Endothelial cell of umbilical vein (primary cell): ENCODE results near the gene IGSF9B. TPM values are rescaled to one million over a fixed set of nuclear protein-coding genes. Genes with fewer than 3 reads are reported as not detected.

Experiments
- BruUV-seq: library from RNA; stranded (reverse); fragments of 400-500 nt; replicated peaks from 2 replicates; lab custom pipeline; 2021; lab: Mats Ljungman, UMichigan
- CTCF ChIA-PET: fragments of 300-600, 350-600 bp; sonication (Branson Sonifier 250); formaldehyde crosslinking; loops from one replicate; lab custom pipeline; 2021; ENCODE audit warnings: antibody characterized with exemption, inconsistent platforms; lab: Charles Lee
- POLR2A ChIA-PET: fragments of 300-600, 350-600 bp; sonication (Branson Sonifier 250); formaldehyde crosslinking; loops from one replicate; lab custom pipeline; 2021; ENCODE audit warnings: antibody characterized with exemption, inconsistent platforms; lab: Charles Lee
- DNase-seq: peaks from one replicate; pipeline ENCODE4 v3.0.0-alpha.2; 2011; ENCODE audit warnings: low read depth, low spot score
- FAIRE-seq: peaks from 2 replicates; lab custom pipeline; 2011; peaks lifted over from hg19 to GRCh38; lab: Jason Lieb, UNC
- H2AFZ ChIP-seq: 2 replicates; pipeline ENCODE4 v1.6.0; 2012; ENCODE audit warnings: low read depth, low read length, control low read depth, inconsistent platforms
- H3K27ac ChIP-seq: 2 replicates; pipeline ENCODE4 v1.5.1; 2011; ENCODE audit warnings: low read depth, mild to moderate bottlenecking, control low read depth, low read length, moderate library complexity; ENCODE audit not compliant: insufficient read depth
- H3K27me3 ChIP-seq, 2 experiments: 2 replicates each; pipeline versions ENCODE4 v1.6.0 to v1.6.1; 2011; ENCODE audit warnings: low read length in 2 of 2, mixed read lengths in 1 of 2; ENCODE audit not compliant: control insufficient read depth in 2 of 2, insufficient read depth in 2 of 2
- H3K36me3 ChIP-seq, 2 experiments: 2 replicates in 1 of 2; 3 replicates in 1 of 2; pipeline ENCODE4 v1.5.1; 2011; ENCODE audit warnings: low read length in 2 of 2, mild to moderate bottlenecking in 1 of 2, moderate library complexity in 1 of 2; ENCODE audit not compliant: control insufficient read depth in 2 of 2, insufficient read depth in 2 of 2; ENCODE audit errors: extremely low read depth in 1 of 2
- H3K4me1 ChIP-seq: 3 replicates; pipeline ENCODE4 v1.5.1; 2011; ENCODE audit warnings: mild to moderate bottlenecking, low read length; ENCODE audit not compliant: control insufficient read depth, insufficient read depth; ENCODE audit errors: extremely low read depth
- H3K4me2 ChIP-seq: 2 replicates; pipeline ENCODE4 v1.6.1; 2011; ENCODE audit warnings: low read length, control low read depth, mixed read lengths; ENCODE audit not compliant: insufficient read depth
- H3K4me3 ChIP-seq, 3 experiments: fragments of 200-600 bp in 1 of 3; sonication (generic), shearing (Covaris generic) in 1 of 3; replicated peaks in 1 of 3; 2 replicates each; pipeline ENCODE4 v1.5.1; 2011 to 2016; ENCODE audit warnings: control low read depth in 3 of 3, low read length in 3 of 3, mild to moderate bottlenecking in 2 of 3, inconsistent platforms in 1 of 3, low read depth in 1 of 3, moderate library complexity in 1 of 3; ENCODE audit not compliant: insufficient read depth in 1 of 3
- H3K79me2 ChIP-seq: 2 replicates; pipeline ENCODE4 v1.6.0; 2012; ENCODE audit warnings: low read length, inconsistent platforms; ENCODE audit not compliant: control insufficient read depth, insufficient read depth
- H3K9ac ChIP-seq: replicated peaks from 2 replicates; pipeline ENCODE3; 2011; ENCODE audit warnings: low read length, control low read depth; ENCODE audit not compliant: insufficient read depth; ENCODE audit errors: extremely low read depth
- H3K9me1 ChIP-seq: replicated peaks from 3 replicates; pipeline ENCODE4 v1.6.0; 2011; ENCODE audit warnings: mild to moderate bottlenecking, low read length; ENCODE audit not compliant: control insufficient read depth, insufficient read depth; ENCODE audit errors: extremely low read depth
- H3K9me3 ChIP-seq: replicated peaks from 2 replicates; pipeline ENCODE4 v1.5.1; 2012; ENCODE audit warnings: low read length, inconsistent platforms; ENCODE audit not compliant: control insufficient read depth, insufficient read depth
- H4K20me1 ChIP-seq: replicated peaks from 2 replicates; pipeline ENCODE3; 2011; ENCODE audit warnings: mild to moderate bottlenecking, low read length; ENCODE audit not compliant: control insufficient read depth, insufficient read depth; ENCODE audit errors: extremely low read depth
- EZH2 ChIP-seq: IDR thresholded peaks from 2 replicates; pipeline ENCODE4 v1.6.1; 2012; ENCODE audit warnings: borderline replicate concordance, low read depth, mild to moderate bottlenecking, moderate library complexity, low read length, inconsistent platforms; ENCODE audit not compliant: severe bottlenecking
- FOS ChIP-seq: IDR thresholded peaks from 2 replicates; pipeline ENCODE4 v1.6.1; 2011; ENCODE audit warnings: mild to moderate bottlenecking, low read length, moderate library complexity, borderline replicate concordance; ENCODE audit not compliant: insufficient read depth
- GATA2 ChIP-seq: IDR thresholded peaks from 2 replicates; pipeline ENCODE4 v1.7.0; 2011; ENCODE audit warnings: low read depth, mild to moderate bottlenecking, moderate library complexity, mixed read lengths, low read length; ENCODE audit not compliant: insufficient read length, insufficient read depth
- JUN ChIP-seq: IDR thresholded peaks from 2 replicates; pipeline ENCODE4 v1.6.1; 2011; ENCODE audit warnings: borderline replicate concordance, low read depth; ENCODE audit not compliant: insufficient read length, insufficient read depth
- MAX ChIP-seq: IDR thresholded peaks from 2 replicates; pipeline ENCODE4 v1.6.1; 2011; ENCODE audit not compliant: insufficient read depth, insufficient read length
- MYC ChIP-seq: IDR thresholded peaks from one replicate; pipeline ENCODE4 v1.6.1; 2011; ENCODE audit warnings: mild to moderate bottlenecking, low read depth, low read length
- POLR2A ChIP-seq: IDR thresholded peaks from 2 replicates; pipeline ENCODE4 v1.6.1; 2012; ENCODE audit warnings: low read depth, mild to moderate bottlenecking, control low read depth, low read length
- POLR2AphosphoS5 ChIP-seq: IDR thresholded peaks from 2 replicates; pipeline ENCODE4 v1.6.1; 2012; ENCODE audit warnings: low read depth, mild to moderate bottlenecking, control low read depth, low read length, moderate library complexity; ENCODE audit not compliant: insufficient read depth
- dilution Hi-C: fragments of 300-500 bp; cut with MboI; formaldehyde crosslinking; loops from one replicate; pipeline ENCODE4 v1.15.0; 2019; ENCODE audit warnings: low sequenced_read_pairs; ENCODE audit not compliant: extremely low pct_ligation_motif_present
- intact Hi-C: fragments of 100-400 bp; cut with micrococcal nuclease; formaldehyde crosslinking; loops from one replicate; pipeline ENCODE4 v1.10.0; 2022
- polyA plus RNA-seq, 4 experiments: library from polyadenylated mRNA; depleted of rRNA in 3 of 4; stranded (reverse) in 3 of 4; unstranded in 1 of 4; fragments of >200 nt; gene quantifications; 2 replicates each; pipeline versions ENCODE4 v1.2.1 to v1.2.3, GENCODE V29; 2011 to 2012; ENCODE audit warnings: missing spikeins in 1 of 4
- total RNA-seq: library from RNA; stranded (reverse); gene quantifications from 2 replicates; pipeline ENCODE4 v1.2.3, GENCODE V29; 2021
- TF ChIP-seq, protein P1 (sequence below), 2 donors: IDR thresholded peaks; 1 replicate in 1 of 2; 2 replicates in 1 of 2; pipeline ENCODE4 v1.5.1; 2011; ENCODE audit warnings: low read length in 2 of 2, mild to moderate bottlenecking in 2 of 2, moderate library complexity in 2 of 2, control low read depth in 1 of 2, inconsistent platforms in 1 of 2, low read depth in 1 of 2; ENCODE audit not compliant: insufficient read depth in 1 of 2; ENCODE audit errors: extremely low read depth in 1 of 2

Gene IGSF9B
- total and polyA plus RNA-seq, 2 donors (not counting 3 experiments of a cell fraction or from before 2014, with no cell fraction given), result 0.15 to 0.18 TPM

DNA sequence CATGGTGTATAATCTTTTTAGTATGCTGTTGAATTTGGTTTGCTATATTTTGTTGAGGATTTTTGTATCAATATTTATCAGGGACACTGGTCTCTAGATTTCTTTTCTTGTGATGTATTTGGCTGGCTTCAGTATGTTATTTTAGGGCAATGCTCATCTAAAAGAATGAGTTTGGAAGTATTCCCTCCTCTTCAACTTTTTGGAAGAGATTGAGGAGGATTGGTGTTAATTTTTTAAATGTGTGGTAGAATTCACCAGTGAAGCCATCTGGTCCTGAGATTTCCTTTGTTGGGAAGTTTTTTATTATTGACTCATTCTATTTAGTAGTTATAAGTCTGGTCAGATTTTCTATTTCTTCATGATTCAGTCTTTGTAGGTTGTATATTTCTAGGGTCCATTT lies 89.3 kb downstream of the IGSF9B start:
- POLR2A ChIA-PET, result no interaction called here
- CTCF ChIA-PET, result no interaction called here
- TF ChIP-seq POLR2A (no peak), MYC (no peak), MAX (no peak), JUN (no peak), POLR2AphosphoS5 (no peak), FOS (no peak), GATA2 (no peak), EZH2 (no peak)
- TF ChIP-seq, protein P1, sequence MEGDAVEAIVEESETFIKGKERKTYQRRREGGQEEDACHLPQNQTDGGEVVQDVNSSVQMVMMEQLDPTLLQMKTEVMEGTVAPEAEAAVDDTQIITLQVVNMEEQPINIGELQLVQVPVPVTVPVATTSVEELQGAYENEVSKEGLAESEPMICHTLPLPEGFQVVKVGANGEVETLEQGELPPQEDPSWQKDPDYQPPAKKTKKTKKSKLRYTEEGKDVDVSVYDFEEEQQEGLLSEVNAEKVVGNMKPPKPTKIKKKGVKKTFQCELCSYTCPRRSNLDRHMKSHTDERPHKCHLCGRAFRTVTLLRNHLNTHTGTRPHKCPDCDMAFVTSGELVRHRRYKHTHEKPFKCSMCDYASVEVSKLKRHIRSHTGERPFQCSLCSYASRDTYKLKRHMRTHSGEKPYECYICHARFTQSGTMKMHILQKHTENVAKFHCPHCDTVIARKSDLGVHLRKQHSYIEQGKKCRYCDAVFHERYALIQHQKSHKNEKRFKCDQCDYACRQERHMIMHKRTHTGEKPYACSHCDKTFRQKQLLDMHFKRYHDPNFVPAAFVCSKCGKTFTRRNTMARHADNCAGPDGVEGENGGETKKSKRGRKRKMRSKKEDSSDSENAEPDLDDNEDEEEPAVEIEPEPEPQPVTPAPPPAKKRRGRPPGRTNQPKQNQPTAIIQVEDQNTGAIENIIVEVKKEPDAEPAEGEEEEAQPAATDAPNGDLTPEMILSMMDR (IDR thresholded peaks at IDR 0.05; ENCODE audit: extremely low read depth in 1 of 2, insufficient read depth in 1 of 2, low read depth in 1 of 2, low read length in 2 of 2), result no peak

More for the DNA sequence above, 89.3 kb downstream of the IGSF9B start:
- no peak overlapping the region for H3K27ac ChIP-seq
- no TSS peak for BruUV-seq
- no peaks in the 10 kb centered on the region for H4K20me1 ChIP-seq
- no peaks in the 10 kb centered on the region for H3K9me3 ChIP-seq
- no peaks in the 10 kb centered on the region for H3K4me1 ChIP-seq
- H3K9ac ChIP-seq, result no peak overlapping the region
- H3K4me2 ChIP-seq, result no peak overlapping the region
- dilution Hi-C loops, result no loop called here
- H3K27me3 ChIP-seq, result no peaks in the 10 kb centered on the region
- no peaks in the 10 kb centered on the region for H3K9me1 ChIP-seq
- no peaks in the 10 kb centered on the region for H3K36me3 ChIP-seq
- intact Hi-C loops, result no loop called here
- no peak overlapping the region for H2AFZ ChIP-seq
- H3K4me3 ChIP-seq, result no peak overlapping the region
- no peaks in the 10 kb centered on the region for H3K79me2 ChIP-seq
- no peak for FAIRE-seq
- DNase-seq, result no peak
